Gastrocnemius medialis (tissue), 4 donors: ENCODE data around the gene NDUFB7.

Experiments used
- POLR2A ChIP-seq, 2 donors: fragments of 450-650 bp; IDR thresholded peaks; one replicate each; pipeline ENCODE4 v1.6.1; 2017; ENCODE audit warnings: antibody characterized with exemption in 2 of 2, mild to moderate bottlenecking in 2 of 2, moderate library complexity in 2 of 2
- TF ChIP-seq, protein P1 (sequence below), 5 experiments: fragments of 450-650 bp in 3 of 5; fragments of 200-600 bp in 2 of 5; sonication (generic) in 2 of 5; IDR thresholded peaks in 4 of 5; conservative IDR thresholded peaks in 1 of 5; 1 replicate in 4 of 5; 2 replicates in 1 of 5; pipeline ENCODE4 v1.5.1; 2016 to 2019; ENCODE audit warnings: antibody characterized with exemption in 5 of 5, mild to moderate bottlenecking in 3 of 5, moderate library complexity in 3 of 5

- TF ChIP-seq, protein P1, sequence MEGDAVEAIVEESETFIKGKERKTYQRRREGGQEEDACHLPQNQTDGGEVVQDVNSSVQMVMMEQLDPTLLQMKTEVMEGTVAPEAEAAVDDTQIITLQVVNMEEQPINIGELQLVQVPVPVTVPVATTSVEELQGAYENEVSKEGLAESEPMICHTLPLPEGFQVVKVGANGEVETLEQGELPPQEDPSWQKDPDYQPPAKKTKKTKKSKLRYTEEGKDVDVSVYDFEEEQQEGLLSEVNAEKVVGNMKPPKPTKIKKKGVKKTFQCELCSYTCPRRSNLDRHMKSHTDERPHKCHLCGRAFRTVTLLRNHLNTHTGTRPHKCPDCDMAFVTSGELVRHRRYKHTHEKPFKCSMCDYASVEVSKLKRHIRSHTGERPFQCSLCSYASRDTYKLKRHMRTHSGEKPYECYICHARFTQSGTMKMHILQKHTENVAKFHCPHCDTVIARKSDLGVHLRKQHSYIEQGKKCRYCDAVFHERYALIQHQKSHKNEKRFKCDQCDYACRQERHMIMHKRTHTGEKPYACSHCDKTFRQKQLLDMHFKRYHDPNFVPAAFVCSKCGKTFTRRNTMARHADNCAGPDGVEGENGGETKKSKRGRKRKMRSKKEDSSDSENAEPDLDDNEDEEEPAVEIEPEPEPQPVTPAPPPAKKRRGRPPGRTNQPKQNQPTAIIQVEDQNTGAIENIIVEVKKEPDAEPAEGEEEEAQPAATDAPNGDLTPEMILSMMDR (IDR thresholded peaks at IDR 0.05 in 4 of 5, conservative IDR thresholded peaks at IDR 0.05 in 1 of 5) = no peak
- TF ChIP-seq POLR2A (IDR thresholded peaks at IDR 0.05) = no peak
Observed at GRCh38 chr19:14580623-14581237, 8.9 kb upstream of the NDUFB7 start.
